ENCODE measurements around the gene MKNK2. TPM values are rescaled to one million over a fixed set of nuclear protein-coding genes. Genes with fewer than 3 reads are reported as not detected.

Gene MKNK2
- total RNA-seq, 3 donors from 2014 or later = 94.7 to 170 (median 97.0) TPM

DNA sequence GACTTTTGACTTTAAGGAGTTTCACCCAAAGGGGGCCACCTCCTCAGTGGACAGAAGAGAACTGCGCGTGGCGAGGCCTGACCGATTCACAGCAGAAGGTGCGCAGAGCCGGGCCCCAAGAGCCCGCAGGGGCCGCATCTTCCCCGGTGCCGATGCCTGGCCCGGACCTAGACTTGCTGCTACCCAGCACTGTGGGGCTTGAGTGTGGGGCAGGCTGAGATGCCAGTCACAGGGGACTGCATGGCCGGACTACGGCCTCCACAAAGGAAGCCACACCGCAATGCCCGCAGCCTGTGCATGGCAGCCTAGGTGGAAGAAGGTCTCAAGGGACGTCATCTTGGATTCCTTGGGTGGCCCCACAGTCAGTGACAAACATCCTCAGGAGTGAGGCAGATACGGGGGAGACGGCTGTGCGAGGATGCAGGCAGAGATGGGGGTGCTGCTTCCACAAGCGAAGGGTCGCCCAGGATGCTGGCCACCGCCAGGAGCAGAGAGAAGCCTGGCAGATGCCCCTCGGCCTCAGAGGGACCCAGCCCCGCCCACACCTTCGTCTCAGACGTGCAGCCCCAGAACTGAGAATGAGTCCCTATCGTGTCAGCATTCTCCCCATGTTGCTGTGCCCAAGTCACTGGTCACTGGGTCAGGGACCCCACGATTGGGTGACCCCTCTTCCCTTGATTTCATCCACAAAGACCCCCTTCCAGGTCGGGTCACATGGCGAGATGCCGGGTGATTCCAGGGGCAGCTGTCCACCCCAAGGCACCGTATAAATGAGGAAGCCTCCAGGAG is 28.2 kb upstream of the MKNK2 start:
- H3K9me3 ChIP-seq = no peaks in the 10 kb centered on the region
- H3K4me3 ChIP-seq = no peak overlapping the region
- TF ChIP-seq, protein P1, sequence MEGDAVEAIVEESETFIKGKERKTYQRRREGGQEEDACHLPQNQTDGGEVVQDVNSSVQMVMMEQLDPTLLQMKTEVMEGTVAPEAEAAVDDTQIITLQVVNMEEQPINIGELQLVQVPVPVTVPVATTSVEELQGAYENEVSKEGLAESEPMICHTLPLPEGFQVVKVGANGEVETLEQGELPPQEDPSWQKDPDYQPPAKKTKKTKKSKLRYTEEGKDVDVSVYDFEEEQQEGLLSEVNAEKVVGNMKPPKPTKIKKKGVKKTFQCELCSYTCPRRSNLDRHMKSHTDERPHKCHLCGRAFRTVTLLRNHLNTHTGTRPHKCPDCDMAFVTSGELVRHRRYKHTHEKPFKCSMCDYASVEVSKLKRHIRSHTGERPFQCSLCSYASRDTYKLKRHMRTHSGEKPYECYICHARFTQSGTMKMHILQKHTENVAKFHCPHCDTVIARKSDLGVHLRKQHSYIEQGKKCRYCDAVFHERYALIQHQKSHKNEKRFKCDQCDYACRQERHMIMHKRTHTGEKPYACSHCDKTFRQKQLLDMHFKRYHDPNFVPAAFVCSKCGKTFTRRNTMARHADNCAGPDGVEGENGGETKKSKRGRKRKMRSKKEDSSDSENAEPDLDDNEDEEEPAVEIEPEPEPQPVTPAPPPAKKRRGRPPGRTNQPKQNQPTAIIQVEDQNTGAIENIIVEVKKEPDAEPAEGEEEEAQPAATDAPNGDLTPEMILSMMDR (IDR thresholded peaks at IDR 0.05) = no peak
- TF ChIP-seq POLR2A (IDR thresholded peaks at IDR 0.05) = no peak
- no peak for TF ChIP-seq POLR2AphosphoS5 (IDR thresholded peaks at IDR 0.05)
- no peak overlapping the region for H3K27ac ChIP-seq
- peaks cover 12% of the 10 kb centered on the region for H3K36me3 ChIP-seq
- H3K27me3 ChIP-seq = no peaks in the 10 kb centered on the region
- no peak for DNase-seq (ENCODE audit: low spot score in 2 of 2)
- no peaks in the 10 kb centered on the region for H3K4me1 ChIP-seq
- intact Hi-C loops (cut with DNase I; ENCODE audit: low total_unique reads) = no loop called here

DNA sequence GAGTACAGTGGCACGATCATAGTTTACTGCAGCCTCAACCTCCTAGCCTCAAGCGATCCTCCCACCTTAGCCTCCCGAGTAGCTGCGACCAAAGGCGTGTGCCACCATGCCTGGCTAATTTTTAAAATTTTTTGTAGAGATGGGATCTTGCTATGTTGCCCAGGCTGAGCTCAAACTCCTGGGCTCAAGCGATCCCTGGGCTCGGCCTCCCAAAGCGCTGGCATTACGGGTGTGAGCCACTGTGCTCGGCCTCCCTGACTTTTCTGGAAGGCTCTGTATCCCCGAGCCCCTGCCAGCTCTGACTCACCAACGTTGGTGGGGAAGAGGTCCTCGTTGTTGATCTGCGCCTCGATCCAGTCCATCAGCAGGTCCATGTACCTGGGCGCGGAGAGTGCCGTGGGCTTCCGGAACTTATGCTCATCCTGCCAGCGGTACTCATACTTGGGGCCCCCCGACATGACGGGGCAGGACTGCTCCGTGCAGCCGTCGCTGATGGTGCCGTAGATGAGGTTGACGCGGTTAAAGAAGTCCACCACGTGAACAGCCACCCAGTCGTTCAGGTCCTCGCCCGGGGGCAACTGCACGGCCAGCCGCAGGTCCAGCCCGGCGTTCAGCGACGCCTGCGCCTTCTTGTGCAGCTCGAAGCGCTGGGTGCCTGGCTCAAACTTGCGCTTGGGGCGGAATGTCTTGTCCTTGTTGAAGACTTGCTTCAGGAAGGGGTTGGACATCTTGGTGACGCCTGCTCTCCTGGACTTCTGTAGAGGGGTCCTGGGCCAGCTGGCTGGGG is 27.0 kb upstream of the MKNK2 start:
- TF ChIP-seq POLR2A (IDR thresholded peaks at IDR 0.05) (no peak), POLR2AphosphoS5 (IDR thresholded peaks at IDR 0.05) (no peak)
- TF ChIP-seq, protein P1 (IDR thresholded peaks at IDR 0.05) = no peak
- intact Hi-C loops (cut with DNase I; ENCODE audit: low total_unique reads) = no loop called here
- no peaks in the 10 kb centered on the region for H3K27me3 ChIP-seq
- H3K27ac ChIP-seq = no peak overlapping the region
- H3K9me3 ChIP-seq = no peaks in the 10 kb centered on the region
- H3K4me3 ChIP-seq = no peak overlapping the region
- peaks cover 12% of the 10 kb centered on the region for H3K36me3 ChIP-seq
- DNase-seq (ENCODE audit: low spot score in 2 of 2) = no peak
- H3K4me1 ChIP-seq = no peaks in the 10 kb centered on the region

DNA sequence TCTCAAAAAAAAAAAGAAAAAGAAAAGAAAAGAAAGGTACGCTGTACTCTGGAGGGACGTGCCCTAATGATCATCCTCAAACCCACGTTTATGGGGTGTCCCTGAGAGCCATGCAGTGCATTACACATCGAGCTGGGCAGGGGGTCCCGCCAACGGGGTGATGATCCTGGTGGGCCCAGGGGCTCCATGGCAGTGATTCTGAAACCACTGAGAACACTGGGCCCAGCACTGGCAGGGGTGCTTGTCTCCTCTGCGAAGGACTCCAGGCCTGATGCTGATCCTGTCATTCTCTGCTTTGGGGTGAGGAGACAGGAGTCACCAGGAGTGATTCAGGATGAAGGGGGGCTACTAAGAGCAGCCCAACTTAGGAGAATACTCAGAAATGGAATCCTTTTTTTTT is 26.4 kb upstream of the MKNK2 start:
- no peak overlapping the region for H3K4me3 ChIP-seq
- no peak overlapping the region for H3K27ac ChIP-seq
- DNase-seq (ENCODE audit: low spot score in 2 of 2) = no peak
- H3K36me3 ChIP-seq = peaks cover 12% of the 10 kb centered on the region
- TF ChIP-seq POLR2AphosphoS5 (IDR thresholded peaks at IDR 0.05) (no peak), POLR2A (IDR thresholded peaks at IDR 0.05) (no peak)
- TF ChIP-seq, protein P1 (IDR thresholded peaks at IDR 0.05) = no peak
- no peaks in the 10 kb centered on the region for H3K27me3 ChIP-seq
- H3K9me3 ChIP-seq = no peaks in the 10 kb centered on the region
- intact Hi-C loops (cut with DNase I; ENCODE audit: low total_unique reads) = no loop called here
- H3K4me1 ChIP-seq = no peaks in the 10 kb centered on the region

DNA sequence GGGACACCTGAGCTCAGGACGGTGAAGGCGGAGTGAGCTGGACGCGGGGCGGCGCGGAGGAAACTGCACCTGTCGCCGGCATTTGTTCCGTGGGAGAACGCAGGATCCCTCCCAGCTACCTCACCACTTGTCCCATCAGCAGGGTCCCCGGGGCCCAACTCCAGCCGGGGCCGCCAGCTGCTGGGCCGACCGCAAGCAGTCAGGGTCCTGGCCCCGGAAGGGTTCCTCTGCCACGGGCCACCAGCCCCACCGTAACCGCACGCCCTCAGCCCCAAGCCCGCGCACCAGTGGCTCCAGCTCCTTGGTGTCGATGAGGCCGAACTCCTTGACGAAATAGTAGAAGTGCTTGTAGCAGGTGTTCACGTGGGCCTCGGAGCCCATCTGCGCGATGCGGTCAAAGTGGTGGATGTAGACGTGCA is 25.5 kb upstream of the MKNK2 start:
- no peaks in the 10 kb centered on the region for H3K9me3 ChIP-seq
- H3K27ac ChIP-seq = no peak overlapping the region
- no peak overlapping the region for H3K4me3 ChIP-seq
- no peaks in the 10 kb centered on the region for H3K4me1 ChIP-seq
- H3K27me3 ChIP-seq = no peaks in the 10 kb centered on the region
- intact Hi-C loops (cut with DNase I; ENCODE audit: low total_unique reads) = no loop called here
- TF ChIP-seq POLR2A (IDR thresholded peaks at IDR 0.05) = no peak
- TF ChIP-seq, protein P1 (IDR thresholded peaks at IDR 0.05) = no peak
- no peak for TF ChIP-seq POLR2AphosphoS5 (IDR thresholded peaks at IDR 0.05)
- H3K36me3 ChIP-seq = peaks cover 12% of the 10 kb centered on the region
- no peak for DNase-seq (ENCODE audit: low spot score in 2 of 2)

All from breast epithelium (tissue), 4 donors.